ENCODE measurements around the gene ANKS6.

ANKS6 gene

GRCh38 chr9:98796364-98797101, at the start of gene ANKS6:
ANKS6 (minus strand) TSS chr9:98796555; CDS start chr9:98796491, 64 bp downstream.
- ATAC-seq = peak; percentile 84 to 90

- ATAC-seq = no peak
Measured at GRCh38 chr9:98846081-98846480, 49.7 kb upstream of the ANKS6 start.

GRCh38 chr9:98842510-98842909, 46.2 kb upstream of the ANKS6 start:
- no peak for ATAC-seq

GRCh38 chr9:98839724-98840123, 43.4 kb upstream of the ANKS6 start:
- no peak for ATAC-seq

- no peak for ATAC-seq
Measured at GRCh38 chr9:98838868-98839565, 42.7 kb upstream of the ANKS6 start.

GRCh38 chr9:98838155-98838867, 42.0 kb upstream of the ANKS6 start:
- ATAC-seq = no peak

GRCh38 chr9:98837516-98837915, 41.2 kb upstream of the ANKS6 start:
- ATAC-seq = no peak

GRCh38 chr9:98836206-98836605, 39.9 kb upstream of the ANKS6 start:
- ATAC-seq = no peak

- ATAC-seq = no peak
Measured at GRCh38 chr9:98834386-98834785, 38.0 kb upstream of the ANKS6 start.

GRCh38 chr9:98833090-98833956, 37.0 kb upstream of the ANKS6 start:
- ATAC-seq = no peak

GRCh38 chr9:98832768-98833089, 36.4 kb upstream of the ANKS6 start:
- ATAC-seq = no peak

GRCh38 chr9:98831696-98832095, 35.3 kb upstream of the ANKS6 start:
- ATAC-seq = no peak

- no peak for ATAC-seq
Measured at GRCh38 chr9:98830554-98830953, 34.2 kb upstream of the ANKS6 start.

GRCh38 chr9:98829766-98830165, 33.4 kb upstream of the ANKS6 start:
- no peak for ATAC-seq

GRCh38 chr9:98826716-98827115, 30.4 kb upstream of the ANKS6 start:
- ATAC-seq = no peak

GRCh38 chr9:98825414-98825813, 29.1 kb upstream of the ANKS6 start:
- ATAC-seq = no peak

- peak in 1 of 2 donors; percentile 17 for ATAC-seq
Measured at GRCh38 chr9:98823666-98824334, 27.4 kb upstream of the ANKS6 start.

- ATAC-seq = no peak
Measured at GRCh38 chr9:98822661-98823060, 26.3 kb upstream of the ANKS6 start.

- ATAC-seq = no peak
Measured at GRCh38 chr9:98821831-98822230, 25.5 kb upstream of the ANKS6 start.

GRCh38 chr9:98819231-98819630, 22.9 kb upstream of the ANKS6 start:
- ATAC-seq = no peak

- no peak for ATAC-seq
Measured at GRCh38 chr9:98818764-98819163, 22.4 kb upstream of the ANKS6 start.

- ATAC-seq = no peak
Measured at GRCh38 chr9:98815391-98815951, 19.1 kb upstream of the ANKS6 start.
